BE2C (cell line): ENCODE measurements around the gene MBTPS1.

Source experiments
- DNase-seq: peaks from one replicate; pipeline ENCODE4 v3.0.0-alpha.2; 2020
- H3K27me3 ChIP-seq: fragments of 250-450 bp; sonication (Bioruptor Pico); 2 replicates; pipeline ENCODE4 v1.5.1; 2020; ENCODE audit warnings: mild to moderate bottlenecking
- H3K36me3 ChIP-seq: fragments of 250-450 bp; sonication (Bioruptor Pico); 2 replicates; pipeline ENCODE4 v1.5.1; 2020; ENCODE audit warnings: mild to moderate bottlenecking
- H3K4me1 ChIP-seq: fragments of 250-450 bp; sonication (Bioruptor Pico); 2 replicates; pipeline ENCODE4 v1.5.1; 2020
- H3K4me3 ChIP-seq: 2 replicates; pipeline ENCODE4 v1.5.1; 2011; ENCODE audit warnings: low read depth, low read length
- H3K9me3 ChIP-seq: fragments of 250-450 bp; sonication (Bioruptor Pico); 2 replicates; pipeline ENCODE4 v1.5.1; 2020
- CTCF ChIP-seq: IDR thresholded peaks from 2 replicates; pipeline ENCODE4 v1.5.1; 2012; ENCODE audit warnings: mild to moderate bottlenecking, low read depth, low read length

Gene MBTPS1

GRCh38 chr16:84079664-84080063 lies 37.1 kb downstream of the MBTPS1 start:
- no peak for DNase-seq
- H3K4me3 ChIP-seq, result no peak overlapping the region
- H3K9me3 ChIP-seq, result no peaks in the 10 kb centered on the region
- peaks cover 55% of the 10 kb centered on the region for H3K36me3 ChIP-seq
- H3K27me3 ChIP-seq, result no peaks in the 10 kb centered on the region
- no peak for TF ChIP-seq CTCF
- no peaks in the 10 kb centered on the region for H3K4me1 ChIP-seq

- H3K27me3 ChIP-seq, result no peaks in the 10 kb centered on the region
- no peak overlapping the region for H3K4me3 ChIP-seq
- H3K36me3 ChIP-seq, result peaks cover 54% of the 10 kb centered on the region
- no peaks in the 10 kb centered on the region for H3K9me3 ChIP-seq
- no peak for DNase-seq
- TF ChIP-seq CTCF, result no peak
- no peaks in the 10 kb centered on the region for H3K4me1 ChIP-seq
Observed at GRCh38 chr16:84075376-84075775, 41.4 kb downstream of the MBTPS1 start.

GRCh38 chr16:84074721-84075120 lies 42.0 kb downstream of the MBTPS1 start:
- no peak for TF ChIP-seq CTCF
- no peaks in the 10 kb centered on the region for H3K9me3 ChIP-seq
- no peak for DNase-seq
- no peaks in the 10 kb centered on the region for H3K4me1 ChIP-seq
- H3K36me3 ChIP-seq, result peaks cover 48% of the 10 kb centered on the region
- no peak overlapping the region for H3K4me3 ChIP-seq
- no peaks in the 10 kb centered on the region for H3K27me3 ChIP-seq

- no peaks in the 10 kb centered on the region for H3K9me3 ChIP-seq
- no peak overlapping the region for H3K4me3 ChIP-seq
- TF ChIP-seq CTCF, result no peak
- no peaks in the 10 kb centered on the region for H3K4me1 ChIP-seq
- H3K27me3 ChIP-seq, result no peaks in the 10 kb centered on the region
- no peak for DNase-seq
- peaks cover 59% of the 10 kb centered on the region for H3K36me3 ChIP-seq
Observed at GRCh38 chr16:84072014-84072413, 44.7 kb downstream of the MBTPS1 start.

GRCh38 chr16:84071121-84071520 lies 45.6 kb downstream of the MBTPS1 start:
- Histone ChIP-seq H3K9me3 (no peaks in the 10 kb centered on the region), H3K27me3 (no peaks in the 10 kb centered on the region), H3K4me3 (no peak overlapping the region), H3K4me1 (no peaks in the 10 kb centered on the region), H3K36me3 (peaks cover 64% of the 10 kb centered on the region)
- no peak for TF ChIP-seq CTCF
- no peak for DNase-seq

GRCh38 chr16:84069540-84069939 lies 47.2 kb downstream of the MBTPS1 start:
- Histone ChIP-seq H3K4me1 (no peaks in the 10 kb centered on the region), H3K9me3 (no peaks in the 10 kb centered on the region), H3K4me3 (no peak overlapping the region), H3K36me3 (peaks cover 62% of the 10 kb centered on the region), H3K27me3 (no peaks in the 10 kb centered on the region)
- DNase-seq, result no peak
- no peak for TF ChIP-seq CTCF
